NCI-H2171 treated with DMSO at 0.1 percent for 48 hours (cell line): ENCODE data around the gene SHD.
A peak's percentile ranks its signal among the peaks of the same experiment; 100 is the strongest.

Source experiments
- DNase-seq: peaks from one replicate; lab custom pipeline; 2025; lab: John Stamatoyannopoulos, UW

SHD gene

DNA sequence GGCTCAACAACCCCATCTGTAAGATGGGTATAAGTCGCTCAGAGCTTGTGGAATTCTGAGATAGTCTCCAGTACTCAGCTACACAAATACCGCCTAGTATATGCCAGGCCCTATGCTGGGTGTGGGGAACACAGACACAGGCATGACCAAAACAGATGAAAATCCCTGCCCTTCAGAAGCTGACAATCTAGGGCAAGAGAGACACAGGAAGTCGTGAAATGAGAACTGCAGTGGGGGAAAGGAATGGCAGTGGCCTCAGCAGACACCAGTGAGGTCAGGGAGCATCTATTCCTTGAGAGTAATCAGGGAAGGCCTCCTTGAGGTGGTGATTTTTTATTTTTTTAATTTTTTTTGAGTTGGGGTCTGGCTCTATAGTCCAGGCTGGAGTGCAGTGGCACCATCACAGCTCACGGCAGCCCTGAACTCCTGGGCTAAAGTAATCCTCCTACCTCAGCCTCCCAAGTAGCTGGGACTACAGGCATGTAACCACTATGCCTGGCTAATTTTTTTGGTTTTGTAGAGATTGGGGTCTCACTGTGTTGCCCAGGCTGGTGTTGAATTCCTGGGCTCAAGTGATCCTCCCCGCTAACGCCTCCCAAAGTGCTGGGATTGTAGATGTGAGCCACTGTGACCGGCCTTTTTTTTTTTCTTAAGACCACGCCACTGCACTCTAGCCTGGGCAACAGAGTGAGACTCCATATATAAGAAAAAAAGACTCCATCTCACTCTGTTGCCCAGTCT is 19.9 kb downstream of the SHD start:
- DNase-seq = no peak

DNA sequence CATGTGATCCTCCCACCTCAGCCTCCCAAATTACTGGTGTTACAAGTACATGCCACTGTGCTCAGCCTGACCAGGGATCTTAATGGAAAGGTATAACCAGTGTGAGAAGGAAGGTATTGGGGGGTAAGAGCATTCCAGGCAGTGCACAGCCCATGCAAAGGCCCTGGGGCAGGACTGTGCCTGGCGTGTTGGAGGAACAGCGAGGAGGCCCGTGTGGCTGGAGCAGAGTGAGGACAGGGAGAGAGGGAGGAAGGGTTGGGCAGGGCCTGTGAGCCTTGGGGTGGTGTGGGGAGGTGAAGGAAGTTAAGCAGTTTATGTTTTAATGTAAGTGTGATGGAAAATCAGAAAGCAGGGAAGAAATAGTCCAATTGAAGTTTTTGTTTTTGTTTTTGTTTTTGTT is 21.5 kb downstream of the SHD start:
- DNase-seq = no peak

DNA sequence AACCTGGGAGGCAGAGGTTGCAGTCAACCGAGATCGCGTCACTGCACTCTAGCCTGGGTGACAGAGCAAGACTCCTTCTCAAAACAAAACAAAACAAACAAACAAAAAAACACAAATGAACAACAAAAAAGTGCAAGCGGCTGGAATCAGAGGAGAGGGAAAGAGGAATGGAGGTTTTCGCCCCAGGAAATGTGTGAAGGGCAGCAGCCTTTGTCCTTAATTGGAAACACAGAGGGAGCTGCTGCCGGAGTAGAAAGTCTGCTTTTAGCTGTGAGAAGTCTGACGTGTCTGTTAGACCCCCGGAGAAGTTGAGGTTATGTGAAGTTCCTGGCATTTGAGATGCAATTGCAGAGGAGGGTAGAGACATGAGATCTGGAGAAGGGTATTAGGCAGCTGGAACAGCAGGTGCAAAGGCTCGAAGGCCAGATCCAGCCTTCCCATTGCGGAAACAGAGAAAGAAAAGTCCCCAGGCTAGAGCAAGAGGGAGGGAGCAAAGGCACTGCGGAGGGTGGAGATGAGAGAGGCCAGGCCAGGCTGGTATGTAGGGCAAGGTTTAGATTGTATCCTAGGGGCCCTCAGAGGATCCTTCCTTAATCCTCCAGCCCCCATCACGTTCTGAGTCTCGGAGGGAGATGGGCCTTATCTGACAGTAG is 22.6 kb downstream of the SHD start:
- DNase-seq = no peak

DNA sequence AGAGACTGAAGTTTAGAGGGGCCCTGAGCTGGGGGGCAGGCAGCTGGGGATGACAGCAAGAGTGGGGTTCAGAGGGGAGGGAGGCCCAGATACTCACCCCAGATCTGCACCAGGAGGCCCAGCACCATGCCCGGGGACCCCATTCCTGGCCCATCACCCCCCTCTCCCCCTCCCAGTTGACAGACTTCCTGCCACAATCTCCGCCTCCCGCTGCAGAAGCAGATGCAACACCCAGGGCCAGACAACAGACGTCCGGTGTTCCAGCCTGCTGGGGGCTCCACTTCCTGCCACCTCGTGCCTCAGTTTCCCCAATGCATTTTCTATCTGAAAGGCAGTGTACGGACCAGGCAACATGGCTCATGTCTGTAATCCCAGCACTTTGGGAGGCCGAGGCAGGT is 23.2 kb downstream of the SHD start, which contains the start of gene TMIGD2:
Gene TMIGD2, minus strand, starts transcription at position 147 of the 398 bp plus-strand sequence. Its CDS starts 4 bp downstream, at position 143.
- no peak for DNase-seq

DNA sequence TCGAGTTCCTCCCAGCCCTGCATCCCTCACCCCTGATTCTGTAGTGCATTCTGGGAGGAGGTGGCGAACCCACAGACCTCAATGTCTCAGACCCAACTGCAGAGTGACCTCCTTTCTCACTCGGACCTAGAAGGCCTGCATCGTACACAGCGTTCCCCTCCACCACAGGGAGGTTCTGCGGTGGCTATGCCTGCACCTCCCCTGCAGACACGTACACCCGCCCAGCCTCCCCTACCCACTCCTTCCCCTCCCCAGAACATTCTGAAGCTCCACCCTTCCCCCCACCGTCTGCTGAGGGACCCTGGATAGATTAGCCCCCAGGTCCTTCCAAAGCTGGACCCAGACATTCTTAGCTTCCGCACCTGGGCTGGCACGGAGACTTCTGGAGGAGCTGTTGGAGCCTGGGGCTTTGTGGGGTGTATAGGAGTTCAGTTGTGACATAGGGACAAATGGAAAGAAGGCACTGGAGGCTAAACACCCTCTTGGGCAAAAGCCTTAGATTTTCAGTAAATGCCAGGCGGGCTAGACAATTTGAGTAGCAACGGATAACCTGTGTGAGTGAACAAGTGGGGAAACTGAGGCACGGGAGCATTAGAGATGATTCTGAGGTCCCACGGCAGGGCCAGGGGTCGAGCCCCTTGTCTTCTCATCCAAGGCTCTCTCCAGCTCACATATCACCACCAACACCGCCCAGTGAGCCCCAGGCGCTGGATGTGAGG is 24.9 kb downstream of the SHD start:
- DNase-seq = no peak

DNA sequence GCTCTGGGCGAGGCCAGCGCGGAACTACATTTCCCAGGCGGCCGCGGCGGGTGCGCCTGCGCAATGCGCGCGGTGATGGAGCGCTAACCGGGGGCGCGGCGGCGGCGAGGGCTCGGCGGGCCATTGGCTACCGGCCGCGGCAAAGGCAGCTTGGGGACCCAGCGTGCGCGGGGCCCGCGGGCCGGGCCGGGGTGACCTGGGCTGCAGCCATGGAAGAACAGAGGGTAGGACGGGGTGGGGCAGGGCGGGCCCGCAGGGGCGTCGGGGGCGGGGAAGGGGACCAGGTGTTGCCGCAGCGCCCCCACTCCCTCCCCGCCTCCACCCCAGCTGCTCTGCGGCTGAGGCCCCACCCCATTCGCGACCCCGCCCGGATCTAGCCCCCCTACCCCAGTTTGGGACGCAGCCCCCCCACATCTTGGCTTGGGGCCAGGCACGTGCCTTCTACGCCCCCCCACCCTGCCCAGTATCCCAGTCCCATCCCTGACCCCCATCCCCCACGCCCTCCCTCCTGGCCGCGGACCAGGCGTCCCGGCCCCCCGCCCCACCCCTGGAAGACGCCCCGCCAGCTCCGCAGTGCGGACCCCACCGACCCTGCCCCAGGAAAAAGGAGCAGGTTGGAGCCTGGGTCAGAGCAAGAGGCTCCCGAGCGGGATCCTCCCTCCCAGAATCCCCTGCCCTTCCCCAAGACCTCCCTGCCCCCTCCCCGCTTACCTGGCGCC is 25.6 kb downstream of the SHD start, which contains the start of gene FSD1:
Gene FSD1, plus strand, starts transcription at position 61 of the 719 bp plus-strand sequence. Its CDS starts 149 bp downstream, at position 210.
- DNase-seq = peak; percentile 84

DNA sequence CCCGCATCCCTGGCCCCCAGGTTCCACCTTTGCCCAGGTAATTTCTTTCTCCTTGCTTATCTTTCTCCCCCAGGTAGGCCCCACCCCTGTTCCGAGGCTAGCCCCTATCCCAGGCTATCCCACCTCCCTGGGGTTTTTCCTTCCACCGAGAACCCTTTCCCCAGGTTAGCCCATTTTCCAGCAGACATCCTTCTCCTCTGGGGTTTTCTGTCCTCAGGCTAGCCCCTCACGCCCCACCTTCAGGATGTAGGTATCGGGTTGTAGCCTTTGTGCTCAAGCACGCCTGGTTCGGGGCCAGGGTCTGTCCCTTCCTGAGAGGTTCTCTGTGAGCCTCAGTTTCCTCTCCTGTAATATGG is 26.2 kb downstream of the SHD start:
- peak; percentile 14 for DNase-seq

DNA sequence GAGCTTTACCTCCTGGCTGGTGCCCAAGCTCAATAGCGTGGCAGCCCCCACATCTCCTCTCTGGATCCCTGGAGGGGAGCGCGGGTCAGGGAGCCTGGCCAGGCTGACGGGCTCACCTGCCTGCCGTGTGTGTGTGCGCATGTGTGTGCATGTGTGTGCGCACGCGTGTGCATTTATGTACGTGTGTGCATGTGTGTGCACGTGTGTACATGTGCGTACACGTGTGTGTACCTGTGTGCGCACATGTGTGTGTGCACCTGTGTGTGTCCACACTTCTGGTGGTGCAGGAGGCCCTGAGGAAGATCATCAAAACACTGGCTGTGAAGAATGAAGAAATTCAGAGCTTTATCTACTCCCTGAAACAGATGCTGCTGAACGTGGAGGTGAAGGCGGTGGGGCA is 26.6 kb downstream of the SHD start:
- DNase-seq = no peak

DNA sequence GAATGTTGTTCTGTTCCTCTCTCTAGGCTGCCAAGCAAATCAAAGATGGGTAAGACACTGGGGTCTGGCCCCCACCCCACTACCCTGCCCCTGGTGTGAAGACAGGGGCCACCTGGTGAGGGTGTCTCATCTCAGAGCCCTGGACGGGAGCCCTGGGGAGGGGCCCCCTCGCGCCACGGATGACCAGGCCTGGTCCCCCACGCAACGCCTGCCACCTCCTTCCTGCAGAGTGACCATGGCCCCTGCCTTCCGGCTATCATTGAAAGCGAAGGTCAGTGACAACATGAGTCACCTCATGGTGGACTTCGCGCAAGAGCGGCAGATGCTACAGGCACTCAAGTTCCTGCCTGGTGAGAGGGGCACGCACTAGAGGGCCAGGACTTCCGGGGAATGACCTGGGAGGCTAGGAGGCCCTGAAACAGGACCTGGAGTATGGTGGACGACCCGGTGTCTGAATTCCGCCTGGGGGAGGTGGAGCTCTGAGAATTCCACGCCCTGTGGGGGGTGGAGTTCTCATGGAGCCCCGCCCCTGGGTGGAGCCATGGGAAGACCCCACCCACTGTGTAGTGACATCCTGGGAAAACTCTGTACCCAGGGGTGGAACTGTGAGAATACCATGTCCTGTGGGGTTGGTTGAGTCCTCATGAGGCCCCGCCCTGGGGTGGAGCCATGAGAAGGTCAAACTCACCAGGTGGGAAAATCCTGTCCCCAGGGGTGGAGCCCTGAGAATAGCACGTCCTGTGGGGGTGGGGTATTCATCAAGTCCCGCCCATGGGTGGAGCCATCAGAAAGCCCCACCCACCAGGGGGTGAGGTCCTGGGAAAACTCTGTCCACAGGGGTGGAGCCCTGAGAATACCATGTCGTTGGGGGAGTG is 31.4 kb downstream of the SHD start:
- no peak for DNase-seq

DNA sequence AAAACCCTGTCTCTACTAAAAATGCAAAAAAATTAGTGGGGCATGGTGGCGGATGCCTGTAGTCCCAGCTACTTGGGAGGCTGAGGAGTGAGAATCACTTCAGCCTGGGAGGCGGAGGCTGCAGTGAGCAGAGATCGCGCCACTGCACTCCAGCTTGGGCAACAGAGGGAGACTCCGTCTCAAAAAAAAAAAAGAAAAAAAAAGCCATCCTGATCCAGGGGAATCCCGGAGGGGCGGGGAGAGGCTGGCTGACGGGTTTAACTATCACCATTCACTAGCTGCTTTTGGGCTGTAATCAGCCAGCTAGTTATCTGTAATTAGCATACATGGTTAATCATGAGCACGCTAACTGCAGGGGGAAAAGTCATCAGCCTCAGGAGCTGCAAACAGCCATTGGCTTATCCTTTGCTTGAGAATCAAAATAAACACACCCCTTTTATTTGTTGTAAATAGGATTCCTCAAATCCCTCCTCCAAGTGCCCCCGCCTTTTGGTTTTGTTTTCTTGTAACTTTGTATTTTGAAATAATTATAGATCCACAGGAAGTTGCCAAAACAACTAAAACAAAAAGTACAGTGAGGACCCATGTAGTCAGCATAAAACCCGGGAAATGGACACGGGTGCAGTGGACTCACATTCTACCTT is 34.9 kb downstream of the SHD start:
- DNase-seq = no peak

DNA sequence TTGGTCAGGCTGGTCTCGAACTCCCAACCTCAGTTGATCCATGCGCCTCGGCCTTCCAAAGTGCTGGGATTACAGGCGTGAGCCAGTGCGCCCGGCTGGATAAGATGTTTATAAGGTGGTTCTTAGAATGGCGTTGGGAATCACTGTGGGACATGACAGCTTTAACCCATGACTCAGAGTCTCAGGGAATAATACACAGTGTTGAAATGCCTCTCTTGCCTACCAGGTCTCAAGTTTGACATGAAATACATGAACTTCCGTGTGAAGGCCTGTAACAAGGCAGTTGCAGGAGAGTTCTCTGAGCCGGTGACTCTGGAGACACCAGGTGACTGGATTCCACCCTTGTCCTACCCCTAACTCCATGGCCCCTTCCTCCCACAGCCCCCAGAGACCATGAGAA is 37.9 kb downstream of the SHD start:
- DNase-seq = no peak

DNA sequence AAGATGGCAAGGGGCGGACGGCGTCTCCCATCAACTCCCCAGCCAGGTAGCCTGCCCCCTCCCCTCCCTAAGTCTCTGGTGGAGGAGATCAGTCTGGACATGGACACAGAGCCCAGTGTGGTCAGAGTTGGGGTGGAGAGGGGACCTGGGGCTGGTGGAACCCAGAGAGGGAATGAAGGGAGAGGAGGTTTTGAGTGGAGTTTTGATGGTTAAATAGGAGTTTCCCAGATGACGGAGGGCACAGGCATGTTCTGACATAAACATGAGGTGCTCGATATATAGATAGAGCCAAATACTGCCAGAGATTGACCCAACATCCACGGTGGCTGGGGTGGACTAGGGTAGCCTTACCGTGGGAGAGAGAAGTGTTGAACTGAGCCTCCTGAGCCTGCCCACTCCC is 39.4 kb downstream of the SHD start:
- no peak for DNase-seq

DNA sequence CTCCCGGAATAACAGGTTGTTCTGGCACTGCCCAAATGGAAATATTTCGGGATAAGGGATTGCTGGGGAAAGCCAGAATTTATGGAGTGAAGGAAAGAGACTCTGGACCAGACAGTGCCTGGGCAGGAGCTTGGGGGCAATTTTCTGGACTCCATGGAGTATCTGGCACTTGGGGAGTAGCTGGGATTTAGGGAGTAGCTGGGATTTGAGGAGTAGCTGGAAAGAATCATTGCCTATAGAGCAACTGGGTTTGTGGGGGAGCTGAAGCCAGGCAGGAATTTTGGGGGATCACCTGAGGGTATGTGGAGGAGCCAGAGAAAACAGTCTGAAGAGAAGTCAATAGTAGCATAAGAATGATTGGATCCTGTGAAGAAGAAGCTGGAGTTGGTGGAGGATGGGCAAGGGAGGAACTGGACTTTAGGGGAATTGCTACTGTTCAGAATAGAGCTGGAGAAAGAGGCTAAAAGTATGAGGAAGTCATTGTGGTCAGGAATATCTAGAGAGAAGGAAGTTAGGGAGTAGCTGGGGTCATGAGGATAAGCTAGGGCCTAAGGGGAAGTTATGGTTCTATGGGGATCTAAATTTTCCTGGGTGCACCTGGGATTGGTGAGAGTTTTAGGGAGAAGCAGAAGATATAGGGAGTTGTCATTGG is 40.1 kb downstream of the SHD start:
- DNase-seq = no peak

DNA sequence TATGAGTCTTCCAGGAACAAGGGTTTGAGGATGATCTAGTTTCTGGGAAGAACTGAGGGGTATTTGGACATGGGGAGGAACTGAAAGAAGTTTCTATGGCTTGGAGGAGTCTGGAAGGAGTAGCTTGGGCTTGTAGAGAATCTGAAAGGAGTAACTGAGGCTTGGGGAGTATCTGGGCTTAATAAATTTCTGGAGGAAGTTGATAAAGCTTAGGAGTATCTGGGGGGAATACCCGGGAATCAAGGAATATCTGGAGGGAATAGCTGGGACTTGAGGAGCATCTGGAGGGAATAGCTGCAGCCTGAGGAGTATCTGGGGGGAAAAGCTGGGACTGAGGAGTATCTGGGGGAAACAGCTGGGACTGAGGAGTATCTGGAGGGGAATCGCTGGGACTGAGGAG is 41.4 kb downstream of the SHD start:
- DNase-seq = no peak

DNA sequence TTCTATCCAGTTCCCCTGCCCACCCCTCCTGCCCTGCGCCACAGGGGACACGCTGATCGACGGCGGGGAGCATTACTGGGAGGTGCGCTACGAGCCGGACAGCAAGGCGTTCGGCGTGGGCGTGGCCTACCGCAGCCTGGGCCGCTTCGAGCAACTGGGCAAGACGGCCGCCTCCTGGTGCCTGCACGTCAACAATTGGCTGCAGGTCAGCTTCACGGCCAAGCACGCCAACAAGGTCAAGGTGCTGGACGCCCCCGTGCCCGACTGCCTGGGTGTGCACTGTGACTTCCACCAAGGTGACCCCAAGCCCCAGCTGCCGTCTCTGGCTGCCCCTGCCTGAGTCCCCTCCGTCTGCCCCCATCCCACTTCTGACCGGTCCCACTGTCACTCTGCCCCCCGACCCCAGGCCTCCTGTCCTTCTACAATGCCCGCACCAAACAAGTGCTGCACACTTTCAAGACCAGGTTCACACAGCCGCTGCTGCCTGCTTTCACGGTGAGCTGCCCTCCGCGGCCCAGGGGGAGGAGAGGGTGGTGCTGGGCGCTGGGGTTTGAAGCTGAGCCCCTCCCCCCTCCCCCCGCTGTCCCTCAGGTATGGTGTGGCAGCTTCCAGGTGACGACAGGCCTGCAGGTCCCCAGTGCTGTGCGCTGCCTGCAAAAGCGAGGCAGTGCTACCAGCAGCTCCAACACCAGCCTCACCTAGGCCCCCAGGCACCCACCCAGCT is 44.0 kb downstream of the SHD start:
- no peak for DNase-seq

DNA sequence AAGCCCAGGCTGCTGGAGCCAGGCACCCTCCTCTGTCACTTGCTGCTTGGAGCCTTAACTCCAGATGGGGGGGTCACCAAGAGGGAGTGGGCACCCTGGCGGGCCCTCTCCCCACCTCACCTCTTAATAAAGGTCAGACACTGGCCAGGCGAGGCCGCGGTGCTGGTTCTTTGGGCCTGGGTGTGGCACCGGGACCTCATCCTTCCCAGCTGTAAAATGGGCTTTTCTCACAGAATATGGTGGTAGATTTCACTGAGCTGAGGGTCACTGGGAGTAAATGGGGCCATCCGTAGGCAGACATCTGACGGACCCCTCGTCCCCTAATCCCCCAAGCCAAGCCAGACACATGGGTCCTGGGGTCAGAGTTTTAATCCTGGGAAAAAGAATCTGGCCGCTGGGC is 44.6 kb downstream of the SHD start:
- DNase-seq = no peak

DNA sequence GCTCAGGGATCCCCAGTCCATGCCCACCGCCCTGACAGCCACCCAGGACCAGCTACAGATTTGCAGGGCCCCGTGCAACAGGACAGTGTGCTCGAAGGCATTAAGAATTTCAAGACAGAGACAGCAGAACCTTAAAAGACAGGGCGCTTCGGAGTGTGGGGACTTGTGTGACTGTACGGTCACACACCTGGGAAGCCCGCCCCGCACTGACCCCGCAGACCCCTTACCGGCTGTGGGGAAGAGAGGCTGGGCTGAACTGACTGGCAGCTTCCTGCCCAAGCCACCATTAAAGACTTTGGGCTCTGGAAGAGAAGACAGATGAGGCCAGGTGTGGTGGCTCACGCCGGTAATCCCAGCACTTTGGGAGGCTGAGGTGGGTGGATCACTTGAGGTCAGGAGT is 45.2 kb downstream of the SHD start:
- no peak for DNase-seq

DNA sequence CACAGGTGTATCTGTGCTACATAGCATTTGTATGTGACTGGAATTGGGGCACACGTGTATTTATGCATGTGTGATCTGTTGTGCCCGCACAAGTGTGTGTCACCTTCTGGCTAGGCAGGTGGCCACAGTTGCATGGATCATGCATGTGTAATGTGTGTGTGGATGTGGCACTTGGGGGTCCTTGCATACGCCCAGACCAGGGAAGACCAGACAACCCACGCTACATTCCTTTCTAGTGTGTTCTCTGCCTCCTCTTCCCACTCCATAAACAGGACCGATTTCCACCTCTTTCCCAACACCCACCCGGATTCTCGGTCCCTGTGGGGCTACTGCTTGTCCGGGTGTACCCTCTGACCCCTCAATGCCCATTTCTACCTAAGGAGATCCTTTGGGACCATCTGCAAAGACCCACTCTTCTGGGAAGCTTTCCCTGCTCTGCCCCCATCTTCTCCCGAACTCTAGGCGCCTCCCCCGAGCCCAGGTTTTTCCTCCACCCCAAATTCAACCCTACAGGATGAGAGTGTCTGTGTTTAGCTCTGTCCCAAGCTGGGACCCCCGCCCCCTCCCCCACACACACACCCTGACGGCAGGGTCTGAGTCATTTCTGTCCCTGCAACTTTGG is 47.3 kb downstream of the SHD start:
- DNase-seq = no peak

DNA sequence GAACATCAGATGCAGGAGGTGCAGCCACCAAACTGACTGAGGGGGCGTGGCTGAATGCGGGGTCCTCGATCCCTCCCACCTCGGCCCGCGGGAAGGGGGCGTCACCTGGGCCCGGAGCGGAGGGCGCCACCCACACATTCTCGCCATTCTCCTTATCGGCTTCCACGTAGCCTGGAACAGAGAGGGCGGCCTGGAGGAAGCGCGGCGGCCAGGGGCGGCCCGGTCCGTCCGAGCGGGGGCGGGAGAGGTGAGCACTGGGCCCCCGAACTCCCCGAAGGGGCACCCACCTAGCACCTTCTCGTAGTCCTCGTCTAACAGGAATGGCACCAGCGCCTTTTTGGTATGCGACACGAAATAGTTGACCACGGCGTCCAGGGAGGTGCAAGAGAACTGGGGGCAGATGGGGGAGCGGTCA is 47.8 kb downstream of the SHD start:
- DNase-seq = no peak
